GM21526 (cell line): ENCODE data around the gene DDX41.
"Not testable (repeated sequence)": the region's sequence is repeated elsewhere in the genome, so short reads cannot be mapped to it uniquely, and the experiment has no call there.

ENCODE experiments used
- ATAC-seq: cut with Tn5 transposase; IDR thresholded peaks from one replicate; pipeline ENCODE4 v1.9.1; 2021; ENCODE audit warnings: moderate library complexity; ENCODE audit not compliant: unreplicated experiment, low FRiP score

Gene DDX41

DNA sequence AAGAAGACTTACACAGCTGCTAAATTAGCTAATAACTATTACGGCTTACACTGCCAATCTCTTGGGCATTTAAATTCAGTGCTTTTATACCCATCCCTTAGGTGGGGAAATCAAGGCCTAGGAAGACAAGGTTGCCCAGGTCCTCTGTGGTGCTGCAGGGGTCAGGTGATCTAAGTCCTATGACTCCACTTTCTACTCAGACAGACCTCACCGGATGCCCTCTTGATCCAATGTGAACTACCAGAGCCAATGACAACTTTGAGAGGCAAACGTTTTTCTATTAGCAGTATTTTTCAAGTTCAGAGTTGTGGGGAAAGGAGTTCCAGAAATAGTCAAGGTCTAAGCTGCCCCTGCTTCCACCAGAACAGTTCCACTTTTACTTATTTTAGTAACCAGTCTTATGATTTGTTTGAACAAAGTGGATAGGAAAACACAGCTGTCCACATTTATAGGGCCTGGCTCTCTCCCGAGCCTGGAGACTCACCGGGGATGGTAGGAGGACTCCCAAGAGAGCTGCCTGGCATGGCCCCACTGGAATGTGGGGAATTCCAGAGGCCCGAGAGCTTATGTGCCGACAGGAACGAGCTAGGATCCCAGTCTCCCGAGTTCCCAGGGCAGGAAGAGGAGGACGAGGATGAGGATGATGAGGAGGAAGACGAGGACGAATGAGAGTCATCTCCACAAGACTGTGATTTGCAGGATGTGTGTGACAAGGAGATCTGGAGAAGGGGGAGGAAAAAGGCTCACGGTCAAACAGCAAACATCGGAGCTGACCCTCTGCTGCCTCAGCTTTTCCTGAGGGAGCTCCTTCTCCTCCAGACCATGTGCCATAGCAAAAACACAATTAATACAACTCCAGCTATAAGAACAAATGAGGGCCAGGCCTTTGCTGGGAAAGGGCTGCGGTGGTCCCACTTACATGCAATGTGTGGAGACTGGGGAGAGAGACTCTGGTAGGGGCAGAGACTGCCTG lies 20.9 kb upstream of the DDX41 start:
- ATAC-seq, result no peak

DNA sequence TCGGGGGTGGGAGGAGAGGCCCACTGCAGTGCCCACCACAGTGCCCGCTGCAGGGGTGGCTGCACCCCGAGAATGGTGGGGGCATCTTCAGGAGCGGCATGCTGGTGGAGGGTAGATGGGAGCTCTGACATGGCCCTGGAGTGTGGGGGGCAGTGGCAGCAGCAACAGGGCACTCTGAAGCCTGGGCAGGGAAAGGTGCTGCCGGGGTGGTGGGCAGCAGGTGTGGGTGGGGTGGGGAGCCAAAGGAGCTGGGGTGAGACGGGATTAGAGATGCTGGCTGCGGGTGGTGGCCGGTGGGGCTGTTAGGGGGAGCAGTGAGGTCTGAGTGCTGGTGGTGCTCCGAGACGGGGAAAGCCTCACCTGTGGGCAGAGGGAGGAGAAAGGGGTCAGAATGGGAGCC lies 19.6 kb upstream of the DDX41 start:
- no peak for ATAC-seq

DNA sequence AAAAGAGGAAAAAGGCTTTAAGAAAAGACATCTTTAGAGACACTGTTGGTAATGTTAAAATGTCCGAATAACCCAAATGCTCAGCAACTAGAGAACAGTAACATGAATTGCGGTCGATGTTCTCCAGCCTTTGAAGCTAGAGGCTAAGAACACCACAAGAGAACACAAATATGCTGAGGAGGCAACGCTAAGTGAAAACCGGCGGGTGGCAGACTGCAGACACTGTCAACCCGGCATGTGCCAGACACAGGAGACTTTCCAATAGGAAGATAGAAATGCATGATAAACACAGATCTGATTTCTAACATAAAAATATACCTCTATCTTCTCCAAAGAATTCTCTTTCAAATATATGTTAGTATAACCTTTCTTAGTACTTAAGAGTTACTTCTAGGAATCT lies 18.4 kb upstream of the DDX41 start:
- ATAC-seq, result no peak

DNA sequence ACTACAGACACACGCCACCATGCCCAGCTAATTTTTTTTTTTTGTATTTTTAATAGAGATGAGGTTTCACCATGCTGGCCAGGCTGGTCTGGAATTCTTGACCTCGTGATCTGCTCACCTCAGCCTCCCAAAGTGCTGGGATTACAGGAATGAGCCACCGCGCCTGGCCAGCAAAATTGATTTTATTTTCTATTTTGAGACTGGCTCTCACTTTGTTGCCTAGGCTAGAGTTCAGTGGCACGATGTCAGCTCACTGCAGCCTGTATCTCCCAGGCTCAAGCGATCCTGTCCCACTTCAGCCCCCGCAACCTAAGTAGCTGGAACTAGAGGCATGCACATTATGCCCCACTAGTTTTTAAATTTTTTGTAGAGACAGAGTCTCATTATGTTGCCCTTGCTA lies 17.7 kb upstream of the DDX41 start:
- not testable (repeated sequence) for ATAC-seq

DNA sequence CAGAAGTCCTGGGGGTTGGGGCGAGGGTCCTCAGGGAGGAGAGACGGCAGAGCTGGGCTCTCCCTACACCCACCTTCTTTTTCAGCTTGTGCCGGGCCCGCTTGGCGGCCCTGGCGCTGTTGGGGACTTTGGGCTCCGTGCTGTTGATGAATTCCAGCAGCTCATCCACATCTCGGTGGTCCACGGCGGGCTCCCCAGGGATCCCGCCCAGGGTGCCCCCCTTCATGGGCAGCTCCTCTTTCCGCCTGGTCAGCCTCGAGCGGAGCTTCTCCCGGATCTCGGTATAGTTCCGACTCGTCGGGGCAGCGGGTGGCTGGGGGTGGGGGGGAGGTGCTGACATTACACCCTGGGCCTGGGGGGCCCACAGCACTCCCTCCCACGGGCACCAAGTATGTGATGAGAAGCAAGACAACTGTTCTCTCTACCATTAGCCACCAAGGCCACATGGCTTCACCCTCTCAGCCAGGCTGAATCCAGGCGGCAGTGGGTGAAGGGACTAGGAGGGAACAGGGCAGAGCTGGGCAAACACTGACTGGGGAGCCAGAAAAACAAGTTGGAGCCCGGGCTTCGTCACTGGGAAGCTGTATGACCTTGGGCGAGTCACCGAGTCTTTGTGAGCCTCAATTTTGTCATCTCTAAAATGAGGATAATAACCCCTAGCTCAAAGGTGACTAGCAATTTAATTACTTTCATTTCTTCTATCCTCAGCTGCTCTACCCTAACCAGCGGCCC lies 14.6 kb upstream of the DDX41 start:
- ATAC-seq, result no peak

- ATAC-seq, result no peak
Observed at GRCh38 chr5:177530638-177531037, 13.9 kb upstream of the DDX41 start.

GRCh38 chr5:177529247-177530203 lies 12.8 kb upstream of the DDX41 start:
- ATAC-seq, result no peak

- no peak for ATAC-seq
Observed at GRCh38 chr5:177528631-177529030, 11.9 kb upstream of the DDX41 start.

DNA sequence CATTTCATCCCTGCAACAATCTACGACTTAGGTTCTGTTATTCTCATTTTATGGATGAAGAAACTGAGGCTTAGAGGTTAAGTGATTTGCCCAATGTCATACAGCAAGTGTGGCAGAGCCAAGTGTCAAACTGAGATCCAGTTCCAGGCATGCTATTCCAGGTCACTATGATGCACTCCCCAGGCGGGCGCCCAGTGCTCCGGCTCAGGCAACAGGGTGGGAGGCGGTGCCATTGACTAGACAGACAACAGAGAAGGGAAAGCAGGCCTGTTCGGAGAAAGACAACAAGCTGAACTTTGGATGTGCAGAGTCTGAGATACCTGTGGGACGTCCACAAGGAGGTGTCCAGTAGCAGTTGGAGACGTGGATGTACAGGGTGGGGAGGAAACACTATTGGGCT lies 10.8 kb upstream of the DDX41 start:
- ATAC-seq, result no peak

- ATAC-seq, result no peak
Observed at GRCh38 chr5:177526791-177527190, 10.0 kb upstream of the DDX41 start.

DNA sequence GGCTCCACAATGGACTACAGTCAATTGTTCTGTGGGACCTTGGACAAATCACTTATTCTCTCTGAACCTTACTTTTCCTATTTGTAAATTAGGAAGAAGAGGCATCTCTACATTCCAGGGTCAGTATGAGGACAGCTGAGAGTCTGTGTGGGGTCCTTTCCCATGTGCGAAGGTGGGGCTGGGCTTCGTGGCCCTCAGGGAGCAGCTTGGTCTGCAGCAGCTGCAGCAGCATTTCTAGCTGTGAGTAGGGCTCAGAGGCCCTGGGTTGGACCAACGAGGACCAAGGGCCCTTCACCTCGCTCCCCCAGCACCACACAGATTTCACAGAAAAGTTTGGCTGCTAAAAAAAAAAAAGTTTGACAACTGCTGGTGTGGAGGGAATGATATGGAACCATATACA lies 9.4 kb upstream of the DDX41 start:
- no peak for ATAC-seq

GRCh38 chr5:177524941-177525655 lies 8.3 kb upstream of the DDX41 start:
- ATAC-seq, result no peak

DNA sequence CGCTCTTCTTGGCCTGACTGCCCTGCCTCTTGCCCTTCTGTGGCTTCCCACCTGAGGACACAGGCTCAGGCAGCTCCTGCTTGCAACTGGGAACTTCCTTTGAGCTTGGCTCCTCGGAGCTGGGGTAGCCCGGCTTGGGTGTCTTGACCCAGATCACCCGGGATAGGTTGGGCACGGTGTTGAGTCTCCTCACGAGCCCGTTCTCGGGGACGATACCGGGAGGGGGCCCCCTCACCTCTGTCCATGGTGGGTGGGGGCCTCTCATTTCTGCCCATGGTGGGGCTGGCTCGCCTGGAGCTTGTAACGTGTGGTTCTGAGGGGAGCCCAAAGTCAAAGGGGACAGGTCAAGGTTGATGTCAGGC lies 7.8 kb upstream of the DDX41 start:
- ATAC-seq, result no peak

DNA sequence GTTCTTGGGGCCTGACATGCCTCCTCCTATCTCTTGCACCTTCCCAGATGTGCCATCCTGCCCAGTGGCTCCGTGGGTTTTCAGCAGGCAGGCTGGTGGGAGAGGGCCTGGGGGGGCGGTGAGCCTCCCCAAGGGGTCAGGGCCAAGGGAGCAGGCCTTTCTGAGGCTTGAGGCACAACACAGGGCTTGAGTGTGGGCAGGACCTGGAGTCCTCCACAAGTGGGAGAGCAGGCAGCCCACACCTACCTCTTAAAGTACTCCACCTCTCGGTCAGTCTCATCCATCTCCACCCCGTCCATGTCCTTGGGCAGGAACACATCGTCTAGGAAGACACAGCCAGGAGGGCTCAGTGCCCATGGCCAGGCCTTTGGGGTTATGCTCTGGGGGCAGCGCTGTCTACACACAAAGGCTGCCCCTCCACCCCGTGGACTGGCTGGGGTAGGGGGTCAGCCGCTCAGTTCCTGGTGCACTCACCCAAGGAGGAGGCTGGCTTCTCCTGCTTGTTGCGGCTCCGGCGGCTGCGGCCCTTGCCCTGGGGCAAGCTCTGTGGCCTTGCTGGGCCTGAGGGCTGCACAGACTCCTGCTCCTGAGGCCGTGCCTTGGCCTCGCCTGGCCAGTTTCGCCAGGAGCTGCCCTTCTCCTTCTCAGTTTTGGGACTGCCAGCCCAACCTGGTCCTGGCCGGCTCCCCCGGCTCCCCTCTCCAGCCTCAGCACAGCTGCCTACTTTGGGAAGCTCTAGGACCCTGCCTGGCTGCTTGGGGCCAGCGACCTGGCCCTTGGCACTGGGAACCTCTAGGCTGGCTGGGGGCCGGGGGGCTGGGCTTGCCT lies 7.2 kb upstream of the DDX41 start:
- ATAC-seq, result no peak

- ATAC-seq, result no peak
Observed at GRCh38 chr5:177520916-177521513, 4.3 kb upstream of the DDX41 start.

DNA sequence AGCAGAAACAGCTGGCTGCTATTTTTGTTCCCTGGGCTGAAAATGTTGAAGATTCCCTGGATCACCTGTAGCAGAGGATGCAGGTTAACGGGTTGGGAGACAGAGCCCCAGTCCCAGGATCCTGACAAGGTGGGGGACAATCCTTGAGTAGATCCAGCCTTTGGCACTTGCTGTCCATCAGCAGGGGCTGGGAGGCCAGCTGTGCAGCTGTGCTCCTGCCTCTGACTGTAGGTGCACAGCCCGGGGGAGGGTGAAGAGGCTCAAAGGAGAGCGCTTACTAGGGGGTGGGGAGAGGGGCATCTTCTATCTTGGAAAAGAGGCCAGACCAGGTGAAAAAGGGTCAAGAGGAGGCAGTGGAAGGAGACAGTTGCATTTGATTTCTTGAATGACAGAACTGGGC lies 3.5 kb upstream of the DDX41 start:
- ATAC-seq, result no peak

GRCh38 chr5:177519463-177520235 lies 2.9 kb upstream of the DDX41 start:
- ATAC-seq, result no peak

GRCh38 chr5:177515580-177515979 lies 1.2 kb downstream of the DDX41 start:
- ATAC-seq, result no peak
